Endothelial cell of umbilical vein (primary cell): ENCODE measurements around the gene CTNND1. TPM values are rescaled to one million over a fixed set of nuclear protein-coding genes. Genes with fewer than 3 reads are reported as not detected.

Source experiments
- BruUV-seq: library from RNA; stranded (reverse); fragments of 400-500 nt; replicated peaks from 2 replicates; lab custom pipeline; 2021; lab: Mats Ljungman, UMichigan
- CTCF ChIA-PET: fragments of 300-600, 350-600 bp; sonication (Branson Sonifier 250); formaldehyde crosslinking; loops from one replicate; lab custom pipeline; 2021; ENCODE audit warnings: antibody characterized with exemption, inconsistent platforms; lab: Charles Lee
- POLR2A ChIA-PET: fragments of 300-600, 350-600 bp; sonication (Branson Sonifier 250); formaldehyde crosslinking; loops from one replicate; lab custom pipeline; 2021; ENCODE audit warnings: antibody characterized with exemption, inconsistent platforms; lab: Charles Lee
- DNase-seq: peaks from one replicate; pipeline ENCODE4 v3.0.0-alpha.2; 2011; ENCODE audit warnings: low read depth, low spot score
- FAIRE-seq: peaks from 2 replicates; lab custom pipeline; 2011; peaks lifted over from hg19 to GRCh38; lab: Jason Lieb, UNC
- H2AFZ ChIP-seq: 2 replicates; pipeline ENCODE4 v1.6.0; 2012; ENCODE audit warnings: low read depth, low read length, control low read depth, inconsistent platforms
- H3K27ac ChIP-seq: 2 replicates; pipeline ENCODE4 v1.5.1; 2011; ENCODE audit warnings: low read depth, mild to moderate bottlenecking, control low read depth, low read length, moderate library complexity; ENCODE audit not compliant: insufficient read depth
- H3K27me3 ChIP-seq, 2 experiments: 2 replicates each; pipeline versions ENCODE4 v1.6.0 to v1.6.1; 2011; ENCODE audit warnings: low read length in 2 of 2, mixed read lengths in 1 of 2; ENCODE audit not compliant: control insufficient read depth in 2 of 2, insufficient read depth in 2 of 2
- H3K36me3 ChIP-seq, 2 experiments: 2 replicates in 1 of 2; 3 replicates in 1 of 2; pipeline ENCODE4 v1.5.1; 2011; ENCODE audit warnings: low read length in 2 of 2, mild to moderate bottlenecking in 1 of 2, moderate library complexity in 1 of 2; ENCODE audit not compliant: control insufficient read depth in 2 of 2, insufficient read depth in 2 of 2; ENCODE audit errors: extremely low read depth in 1 of 2
- H3K4me1 ChIP-seq: 3 replicates; pipeline ENCODE4 v1.5.1; 2011; ENCODE audit warnings: mild to moderate bottlenecking, low read length; ENCODE audit not compliant: control insufficient read depth, insufficient read depth; ENCODE audit errors: extremely low read depth
- H3K4me2 ChIP-seq: 2 replicates; pipeline ENCODE4 v1.6.1; 2011; ENCODE audit warnings: low read length, control low read depth, mixed read lengths; ENCODE audit not compliant: insufficient read depth
- H3K4me3 ChIP-seq, 3 experiments: fragments of 200-600 bp in 1 of 3; sonication (generic), shearing (Covaris generic) in 1 of 3; replicated peaks in 1 of 3; 2 replicates each; pipeline ENCODE4 v1.5.1; 2011 to 2016; ENCODE audit warnings: control low read depth in 3 of 3, low read length in 3 of 3, mild to moderate bottlenecking in 2 of 3, inconsistent platforms in 1 of 3, low read depth in 1 of 3, moderate library complexity in 1 of 3; ENCODE audit not compliant: insufficient read depth in 1 of 3
- H3K79me2 ChIP-seq: 2 replicates; pipeline ENCODE4 v1.6.0; 2012; ENCODE audit warnings: low read length, inconsistent platforms; ENCODE audit not compliant: control insufficient read depth, insufficient read depth
- H3K9ac ChIP-seq: replicated peaks from 2 replicates; pipeline ENCODE3; 2011; ENCODE audit warnings: low read length, control low read depth; ENCODE audit not compliant: insufficient read depth; ENCODE audit errors: extremely low read depth
- H3K9me1 ChIP-seq: replicated peaks from 3 replicates; pipeline ENCODE4 v1.6.0; 2011; ENCODE audit warnings: mild to moderate bottlenecking, low read length; ENCODE audit not compliant: control insufficient read depth, insufficient read depth; ENCODE audit errors: extremely low read depth
- H3K9me3 ChIP-seq: replicated peaks from 2 replicates; pipeline ENCODE4 v1.5.1; 2012; ENCODE audit warnings: low read length, inconsistent platforms; ENCODE audit not compliant: control insufficient read depth, insufficient read depth
- H4K20me1 ChIP-seq: replicated peaks from 2 replicates; pipeline ENCODE3; 2011; ENCODE audit warnings: mild to moderate bottlenecking, low read length; ENCODE audit not compliant: control insufficient read depth, insufficient read depth; ENCODE audit errors: extremely low read depth
- CTCF ChIP-seq, 2 donors: IDR thresholded peaks; 1 replicate in 1 of 2; 2 replicates in 1 of 2; pipeline ENCODE4 v1.5.1; 2011; ENCODE audit warnings: low read length in 2 of 2, mild to moderate bottlenecking in 2 of 2, moderate library complexity in 2 of 2, control low read depth in 1 of 2, inconsistent platforms in 1 of 2, low read depth in 1 of 2; ENCODE audit not compliant: insufficient read depth in 1 of 2; ENCODE audit errors: extremely low read depth in 1 of 2
- EZH2 ChIP-seq: IDR thresholded peaks from 2 replicates; pipeline ENCODE4 v1.6.1; 2012; ENCODE audit warnings: borderline replicate concordance, low read depth, mild to moderate bottlenecking, moderate library complexity, low read length, inconsistent platforms; ENCODE audit not compliant: severe bottlenecking
- FOS ChIP-seq: IDR thresholded peaks from 2 replicates; pipeline ENCODE4 v1.6.1; 2011; ENCODE audit warnings: mild to moderate bottlenecking, low read length, moderate library complexity, borderline replicate concordance; ENCODE audit not compliant: insufficient read depth
- GATA2 ChIP-seq: IDR thresholded peaks from 2 replicates; pipeline ENCODE4 v1.7.0; 2011; ENCODE audit warnings: low read depth, mild to moderate bottlenecking, moderate library complexity, mixed read lengths, low read length; ENCODE audit not compliant: insufficient read length, insufficient read depth
- JUN ChIP-seq: IDR thresholded peaks from 2 replicates; pipeline ENCODE4 v1.6.1; 2011; ENCODE audit warnings: borderline replicate concordance, low read depth; ENCODE audit not compliant: insufficient read length, insufficient read depth
- MYC ChIP-seq: IDR thresholded peaks from one replicate; pipeline ENCODE4 v1.6.1; 2011; ENCODE audit warnings: mild to moderate bottlenecking, low read depth, low read length
- POLR2A ChIP-seq: IDR thresholded peaks from 2 replicates; pipeline ENCODE4 v1.6.1; 2012; ENCODE audit warnings: low read depth, mild to moderate bottlenecking, control low read depth, low read length
- POLR2AphosphoS5 ChIP-seq: IDR thresholded peaks from 2 replicates; pipeline ENCODE4 v1.6.1; 2012; ENCODE audit warnings: low read depth, mild to moderate bottlenecking, control low read depth, low read length, moderate library complexity; ENCODE audit not compliant: insufficient read depth
- dilution Hi-C: fragments of 300-500 bp; cut with MboI; formaldehyde crosslinking; loops from one replicate; pipeline ENCODE4 v1.15.0; 2019; ENCODE audit warnings: low sequenced_read_pairs; ENCODE audit not compliant: extremely low pct_ligation_motif_present
- intact Hi-C: fragments of 100-400 bp; cut with micrococcal nuclease; formaldehyde crosslinking; loops from one replicate; pipeline ENCODE4 v1.10.0; 2022
- polyA plus RNA-seq, 4 experiments: library from polyadenylated mRNA; depleted of rRNA in 3 of 4; stranded (reverse) in 3 of 4; unstranded in 1 of 4; fragments of >200 nt; gene quantifications; 2 replicates each; pipeline versions ENCODE4 v1.2.1 to v1.2.3, GENCODE V29; 2011 to 2012; ENCODE audit warnings: missing spikeins in 1 of 4
- total RNA-seq: library from RNA; stranded (reverse); gene quantifications from 2 replicates; pipeline ENCODE4 v1.2.3, GENCODE V29; 2021
- TF ChIP-seq, protein P1 (sequence below): IDR thresholded peaks from 2 replicates; pipeline ENCODE4 v1.6.1; 2011; ENCODE audit not compliant: insufficient read depth, insufficient read length

The CTNND1 gene
- total and polyA plus RNA-seq, 2 donors (not counting 3 experiments of a cell fraction or from before 2014, with no cell fraction given): 152 to 268 TPM

GRCh38 chr11:57776577-57777210 is 15.1 kb downstream of the CTNND1 start:
- peaks cover 94% of the 10 kb centered on the region for H3K79me2 ChIP-seq
- H3K36me3 ChIP-seq: peaks cover 0 to 3% of the 10 kb centered on the region in 2 experiments
- no TSS peak for BruUV-seq
- H3K9me3 ChIP-seq: no peaks in the 10 kb centered on the region
- dilution Hi-C loops (no loop called here), intact Hi-C loops (loop anchor here (5.0 kb wide), 1 partner anchor 1366 kb away; the partner anchor contains the start of gene FAM111A)
- H2AFZ ChIP-seq: no peak overlapping the region
- no peaks in the 10 kb centered on the region for H4K20me1 ChIP-seq
- no peak for TF ChIP-seq CTCF (IDR thresholded peaks at IDR 0.05; ENCODE audit: extremely low read depth in 1 of 2, insufficient read depth in 1 of 2, low read depth in 1 of 2, low read length in 2 of 2)
- no peak for TF ChIP-seq MYC
- no peak for TF ChIP-seq GATA2
- no peak for TF ChIP-seq FOS
- no peak for TF ChIP-seq POLR2AphosphoS5
- no peak for TF ChIP-seq EZH2
- TF ChIP-seq POLR2A: no peak
- TF ChIP-seq, protein P1, sequence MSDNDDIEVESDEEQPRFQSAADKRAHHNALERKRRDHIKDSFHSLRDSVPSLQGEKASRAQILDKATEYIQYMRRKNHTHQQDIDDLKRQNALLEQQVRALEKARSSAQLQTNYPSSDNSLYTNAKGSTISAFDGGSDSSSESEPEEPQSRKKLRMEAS: no peak
- TF ChIP-seq JUN: no peak
- peak overlapping the region in 1 of 3 experiments; percentile 71 for H3K4me3 ChIP-seq
- FAIRE-seq (no peak), DNase-seq (no peak)
- H3K27ac ChIP-seq: peak overlapping the region; percentile 91
- POLR2A ChIA-PET: interaction anchor here (0.5 to 1.5 kb wide), 4 partner anchors 10 to 70 kb away, joined by 3 to 7 read pairs (median 6); partner anchors contain the start of gene CTNND1
- H3K9ac ChIP-seq: peak overlapping the region; percentile 69
- H3K4me2 ChIP-seq: peak overlapping the region; percentile 99
- CTCF ChIA-PET: interaction anchor here (1.0 to 9.0 kb wide), 5 partner anchors 14 to 25 kb away, joined by 3 to 123 read pairs (median 27); partner anchors contain the start of genes BTBD18 and CTNND1
- no peaks in the 10 kb centered on the region for H3K9me1 ChIP-seq
- H3K4me1 ChIP-seq: peaks cover 90% of the 10 kb centered on the region
- H3K27me3 ChIP-seq: no peaks in the 10 kb centered on the region
